ENCODE measurements around the gene ST6GALNAC3.

Gene ST6GALNAC3

DNA sequence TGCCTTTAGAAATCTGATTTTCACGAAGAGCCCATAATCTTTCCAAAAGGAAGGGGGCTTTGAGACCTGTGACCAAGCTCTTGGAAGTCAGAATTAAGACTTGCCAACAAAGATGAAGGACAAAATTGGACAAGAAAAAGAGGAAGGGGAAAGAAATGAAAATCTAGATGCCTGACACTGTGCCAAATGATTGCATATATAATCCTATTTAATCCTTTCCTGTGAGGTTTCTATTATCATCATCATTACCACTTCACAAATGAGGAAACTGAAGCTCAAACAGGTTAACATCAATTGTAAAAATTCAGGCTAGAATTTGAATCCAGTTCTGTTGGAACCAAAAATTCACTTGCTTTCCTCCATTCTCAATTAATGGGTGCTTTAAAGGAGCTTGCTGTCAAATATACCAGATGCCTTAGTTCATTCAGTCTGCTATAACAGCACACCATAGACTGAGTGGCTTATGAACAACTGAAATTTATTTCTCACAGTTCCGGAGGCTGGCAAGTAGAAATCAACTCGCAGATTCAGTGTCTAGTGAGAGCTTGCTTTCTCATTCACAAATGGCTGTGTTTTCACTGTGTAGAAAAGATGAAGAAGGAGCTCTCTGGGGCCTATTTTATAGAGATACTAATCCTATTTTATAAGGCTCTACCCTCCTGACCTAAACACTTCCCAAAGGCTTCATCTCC is 595.2 kb downstream of the ST6GALNAC3 start:
- Histone ChIP-seq H3K36me3 (ENCODE audit: control insufficient read depth in 1 of 2, insufficient read depth in 2 of 2, low read length in 2 of 2) (no peaks in the 10 kb centered on the region), H3K4me1 (ENCODE audit: control insufficient read depth in 1 of 2, insufficient read depth in 2 of 2, low read length in 2 of 2) (peaks cover 0 to 8% of the 10 kb centered on the region in 2 donors), H3K9ac (ENCODE audit: low read depth in 1 of 2, low read length in 2 of 2) (no peak overlapping the region), H3K9me3 (ENCODE audit: control insufficient read depth in 1 of 2, low read length in 2 of 2) (no peaks in the 10 kb centered on the region), H3K4me3 (ENCODE audit: low read depth in 1 of 2, low read length in 2 of 2) (no peak overlapping the region), H3K27me3 (ENCODE audit: control insufficient read depth in 1 of 2, insufficient read depth in 2 of 2, low read length in 2 of 2) (no peaks in the 10 kb centered on the region), H3K27ac (ENCODE audit: low read depth, low read length) (no peak overlapping the region)

DNA sequence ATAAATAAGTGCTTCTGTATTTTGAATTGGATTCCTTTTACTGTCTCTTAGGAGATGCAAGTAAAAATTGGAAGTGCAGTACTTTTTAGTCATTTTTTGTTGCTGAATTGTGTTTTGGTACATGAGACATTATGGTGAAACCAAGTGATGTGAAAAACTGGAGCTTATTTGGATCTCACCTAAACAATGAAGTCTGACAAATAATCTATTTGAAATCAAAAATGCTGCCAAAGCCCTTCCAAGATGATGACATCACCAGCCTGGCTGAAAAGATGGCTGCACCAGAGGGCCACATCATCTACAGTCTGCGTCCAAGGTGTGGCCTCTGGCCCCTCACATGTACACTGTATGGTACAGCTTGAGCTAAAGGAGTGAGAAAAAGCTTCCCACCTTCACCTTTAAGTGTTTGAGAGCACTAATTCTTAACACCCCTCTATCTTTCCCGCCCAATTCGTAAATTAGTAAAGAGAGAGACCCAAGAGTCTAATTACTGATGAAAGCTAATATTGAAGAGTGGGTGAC is 600.2 kb downstream of the ST6GALNAC3 start:
- Histone ChIP-seq H3K27ac (ENCODE audit: low read depth, low read length) (no peak overlapping the region), H3K27me3 (ENCODE audit: control insufficient read depth in 1 of 2, insufficient read depth in 2 of 2, low read length in 2 of 2) (no peaks in the 10 kb centered on the region), H3K36me3 (ENCODE audit: control insufficient read depth in 1 of 2, insufficient read depth in 2 of 2, low read length in 2 of 2) (no peaks in the 10 kb centered on the region), H3K4me1 (ENCODE audit: control insufficient read depth in 1 of 2, insufficient read depth in 2 of 2, low read length in 2 of 2) (peaks cover 0 to 4% of the 10 kb centered on the region in 2 donors), H3K9ac (ENCODE audit: low read depth in 1 of 2, low read length in 2 of 2) (no peak overlapping the region), H3K4me3 (ENCODE audit: low read depth in 1 of 2, low read length in 2 of 2) (no peak overlapping the region), H3K9me3 (ENCODE audit: control insufficient read depth in 1 of 2, low read length in 2 of 2) (no peaks in the 10 kb centered on the region)

DNA sequence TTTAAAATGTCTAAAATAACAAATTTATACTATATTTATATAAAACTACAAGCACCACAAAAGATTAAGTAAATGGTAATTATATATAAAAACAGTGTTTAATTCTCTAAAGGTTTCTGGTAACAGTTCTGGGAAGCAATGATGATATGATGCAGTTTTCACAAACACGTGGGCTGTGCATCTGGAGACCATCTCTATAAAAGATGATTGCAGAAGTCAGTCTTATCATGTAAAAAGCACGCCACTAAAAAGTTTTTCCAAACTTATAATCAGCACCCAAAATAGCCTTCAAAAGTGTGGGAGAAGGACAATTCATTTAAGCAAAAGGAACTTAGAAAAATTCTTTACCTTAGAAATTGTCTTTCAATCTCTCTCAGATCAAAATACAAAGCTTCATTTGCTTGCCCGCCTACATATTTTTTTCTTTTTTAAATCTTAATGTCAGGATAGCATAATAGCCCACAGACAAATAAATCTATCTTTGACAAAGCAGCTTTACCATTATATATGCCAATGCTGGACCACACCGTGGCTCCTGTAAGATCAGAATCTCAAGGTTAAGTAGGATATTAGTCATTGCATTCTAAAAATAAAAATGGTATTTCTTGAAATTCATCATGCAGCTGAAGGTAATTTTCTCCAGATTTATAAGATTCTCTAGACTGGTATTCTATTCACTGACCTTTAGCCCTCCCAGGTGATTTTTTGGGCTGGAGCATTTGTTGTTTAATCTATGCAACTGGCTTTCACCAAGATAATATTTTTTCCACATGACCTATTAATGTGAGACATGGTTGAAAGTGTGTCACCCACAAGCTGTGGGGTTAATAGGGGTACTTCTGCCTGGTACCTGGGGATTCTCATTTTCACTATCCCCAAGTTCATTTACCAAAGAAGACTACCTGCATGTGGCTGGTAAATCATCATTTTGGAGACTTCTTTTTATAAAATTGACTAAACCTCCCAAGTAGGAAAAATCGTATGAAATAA is 603.2 kb downstream of the ST6GALNAC3 start:
- no peak overlapping the region for H3K4me3 ChIP-seq (ENCODE audit: low read depth in 1 of 2, low read length in 2 of 2)
- no peak overlapping the region for H3K27ac ChIP-seq (ENCODE audit: low read depth, low read length)
- no peaks in the 10 kb centered on the region for H3K27me3 ChIP-seq (ENCODE audit: control insufficient read depth in 1 of 2, insufficient read depth in 2 of 2, low read length in 2 of 2)
- H3K9ac ChIP-seq (ENCODE audit: low read depth in 1 of 2, low read length in 2 of 2) = no peak overlapping the region
- peaks cover 0 to 4% of the 10 kb centered on the region in 2 donors for H3K4me1 ChIP-seq (ENCODE audit: control insufficient read depth in 1 of 2, insufficient read depth in 2 of 2, low read length in 2 of 2)
- H3K36me3 ChIP-seq (ENCODE audit: control insufficient read depth in 1 of 2, insufficient read depth in 2 of 2, low read length in 2 of 2) = no peaks in the 10 kb centered on the region
- no peaks in the 10 kb centered on the region for H3K9me3 ChIP-seq (ENCODE audit: control insufficient read depth in 1 of 2, low read length in 2 of 2)

DNA sequence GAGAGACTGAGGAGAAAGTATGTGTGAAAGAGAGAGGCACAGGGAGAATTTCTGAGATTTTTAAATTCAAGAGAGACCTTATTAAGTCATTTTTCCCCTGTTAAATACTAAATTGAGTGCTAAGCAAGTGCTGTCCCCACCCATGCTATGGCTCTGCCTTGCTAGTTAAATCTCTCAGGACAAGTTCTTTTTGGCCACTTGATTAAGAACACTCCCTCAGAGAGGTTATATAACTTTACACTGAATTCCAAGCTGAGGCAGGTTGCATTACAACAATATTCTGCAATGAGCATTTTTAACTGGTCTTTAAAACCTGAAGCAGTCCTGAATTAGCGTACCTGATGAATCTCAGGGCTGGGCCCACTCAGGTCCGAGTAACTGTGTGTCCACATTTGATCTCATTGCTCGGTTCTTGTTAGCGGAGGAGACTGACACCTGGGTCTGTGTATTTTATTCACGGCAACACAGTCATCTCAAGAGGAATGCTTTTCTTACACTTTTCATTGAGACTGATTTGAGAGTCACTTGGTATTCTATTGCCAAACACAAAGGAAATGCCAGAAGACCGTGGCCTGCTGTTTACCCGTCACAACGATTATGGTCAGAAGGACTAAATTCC is 605.1 kb downstream of the ST6GALNAC3 start:
- no peaks in the 10 kb centered on the region for H3K9me3 ChIP-seq (ENCODE audit: control insufficient read depth in 1 of 2, low read length in 2 of 2)

DNA sequence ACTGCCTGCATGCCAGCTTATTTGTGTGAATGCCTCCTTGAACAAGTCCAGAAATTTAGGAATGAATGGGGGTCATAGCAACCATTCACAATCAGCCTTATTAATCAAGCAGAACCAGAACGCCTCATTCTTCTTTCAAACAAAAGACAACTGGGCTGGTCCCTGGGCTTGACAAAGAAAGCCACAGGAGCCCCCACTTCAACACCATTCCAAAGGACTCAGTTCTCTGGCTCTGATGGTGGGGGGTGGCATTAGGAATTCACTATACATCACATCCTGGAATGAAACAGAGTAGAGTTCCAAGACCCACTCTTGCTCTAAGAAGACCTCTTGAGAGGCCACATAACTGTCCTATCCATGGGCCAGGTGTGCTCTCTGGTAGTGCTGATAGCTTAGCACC is 606.1 kb downstream of the ST6GALNAC3 start:
- Histone ChIP-seq H3K4me3 (ENCODE audit: low read depth in 1 of 2, low read length in 2 of 2) (no peak overlapping the region), H3K4me1 (ENCODE audit: control insufficient read depth in 1 of 2, insufficient read depth in 2 of 2, low read length in 2 of 2) (no peaks in the 10 kb centered on the region), H3K9me3 (ENCODE audit: control insufficient read depth in 1 of 2, low read length in 2 of 2) (no peaks in the 10 kb centered on the region), H3K27me3 (ENCODE audit: control insufficient read depth in 1 of 2, insufficient read depth in 2 of 2, low read length in 2 of 2) (no peaks in the 10 kb centered on the region), H3K27ac (ENCODE audit: low read depth, low read length) (no peak overlapping the region), H3K9ac (ENCODE audit: low read depth in 1 of 2, low read length in 2 of 2) (no peak overlapping the region), H3K36me3 (ENCODE audit: control insufficient read depth in 1 of 2, insufficient read depth in 2 of 2, low read length in 2 of 2) (no peaks in the 10 kb centered on the region)

More for the DNA sequence above, 605.1 kb downstream of the ST6GALNAC3 start:
- Histone ChIP-seq H3K4me1 (ENCODE audit: control insufficient read depth in 1 of 2, insufficient read depth in 2 of 2, low read length in 2 of 2) (no peaks in the 10 kb centered on the region), H3K36me3 (ENCODE audit: control insufficient read depth in 1 of 2, insufficient read depth in 2 of 2, low read length in 2 of 2) (no peaks in the 10 kb centered on the region), H3K4me3 (ENCODE audit: low read depth in 1 of 2, low read length in 2 of 2) (no peak overlapping the region), H3K27ac (ENCODE audit: low read depth, low read length) (no peak overlapping the region), H3K27me3 (ENCODE audit: control insufficient read depth in 1 of 2, insufficient read depth in 2 of 2, low read length in 2 of 2) (no peaks in the 10 kb centered on the region), H3K9ac (ENCODE audit: low read depth in 1 of 2, low read length in 2 of 2) (no peak overlapping the region)

DNA sequence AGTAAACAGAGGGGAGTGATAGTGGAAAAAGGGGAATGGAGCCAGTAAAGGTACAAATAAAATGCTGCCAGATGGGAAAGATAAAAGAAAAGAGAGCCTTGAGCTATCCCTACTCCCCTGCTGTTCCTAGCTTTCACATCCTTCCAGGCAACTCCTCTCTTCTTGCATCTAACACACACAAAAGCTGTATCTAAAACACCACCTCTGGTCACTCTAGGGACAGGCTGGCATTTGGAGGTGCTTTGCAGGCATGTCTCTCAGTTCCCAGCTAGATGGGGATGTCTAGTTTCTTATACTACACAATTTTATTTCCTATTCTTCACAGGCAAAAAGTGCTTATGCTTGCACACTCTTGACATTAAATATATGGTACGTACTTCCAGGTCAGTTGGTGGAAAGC is 607.6 kb downstream of the ST6GALNAC3 start:
- Histone ChIP-seq H3K4me1 (ENCODE audit: control insufficient read depth in 1 of 2, insufficient read depth in 2 of 2, low read length in 2 of 2) (no peaks in the 10 kb centered on the region), H3K9me3 (ENCODE audit: control insufficient read depth in 1 of 2, low read length in 2 of 2) (no peaks in the 10 kb centered on the region), H3K27ac (ENCODE audit: low read depth, low read length) (no peak overlapping the region), H3K27me3 (ENCODE audit: control insufficient read depth in 1 of 2, insufficient read depth in 2 of 2, low read length in 2 of 2) (no peaks in the 10 kb centered on the region), H3K36me3 (ENCODE audit: control insufficient read depth in 1 of 2, insufficient read depth in 2 of 2, low read length in 2 of 2) (no peaks in the 10 kb centered on the region), H3K4me3 (ENCODE audit: low read depth in 1 of 2, low read length in 2 of 2) (no peak overlapping the region), H3K9ac (ENCODE audit: low read depth in 1 of 2, low read length in 2 of 2) (no peak overlapping the region)

Measured in duodenal mucosa (tissue), 2 donors.